ENCODE results near the gene TMEM43.

The TMEM43 gene

GRCh38 chr3:14138878-14139655, 14.2 kb downstream of the TMEM43 start:
- no peak for DNase-seq

- no peak for DNase-seq
Observed at GRCh38 chr3:14139771-14140170, 14.9 kb downstream of the TMEM43 start.

GRCh38 chr3:14140668-14141067, 15.8 kb downstream of the TMEM43 start:
- DNase-seq = no peak

GRCh38 chr3:14141144-14141543, 16.3 kb downstream of the TMEM43 start:
- DNase-seq = no peak

- DNase-seq = no peak
Observed at GRCh38 chr3:14141602-14142341, 16.9 kb downstream of the TMEM43 start.

GRCh38 chr3:14142567-14143270, 17.9 kb downstream of the TMEM43 start:
- no peak for DNase-seq

- DNase-seq = peak; percentile 35
Observed at GRCh38 chr3:14143271-14144225, 18.7 kb downstream of the TMEM43 start.

- DNase-seq = peak; percentile 81
Observed at GRCh38 chr3:14144423-14145075, 19.7 kb downstream of the TMEM43 start.

- no peak for DNase-seq
Observed at GRCh38 chr3:14145236-14145635, 20.4 kb downstream of the TMEM43 start.

GRCh38 chr3:14145670-14146380, 21.0 kb downstream of the TMEM43 start:
- DNase-seq = no peak

- no peak for DNase-seq
Observed at GRCh38 chr3:14146381-14147065, 21.7 kb downstream of the TMEM43 start.

- DNase-seq = no peak
Observed at GRCh38 chr3:14147066-14147435, 22.2 kb downstream of the TMEM43 start.

- no peak for DNase-seq
Observed at GRCh38 chr3:14147617-14148016, 22.8 kb downstream of the TMEM43 start.

GRCh38 chr3:14148041-14148985, 23.5 kb downstream of the TMEM43 start:
- DNase-seq = no peak

- DNase-seq = no peak
Observed at GRCh38 chr3:14150078-14150477, 25.2 kb downstream of the TMEM43 start.

GRCh38 chr3:14150491-14151230, 25.8 kb downstream of the TMEM43 start:
- no peak for DNase-seq

GRCh38 chr3:14151471-14152083, 26.7 kb downstream of the TMEM43 start:
- DNase-seq = no peak

Data from eye (tissue), 1 donor.